ENCODE results near the gene CFAP157.

- TF ChIP-seq EZH2 (IDR thresholded peaks at IDR 0.05; ENCODE audit: borderline replicate concordance, low read depth, low read length, severe bottlenecking): no peak
- no peak for TF ChIP-seq MAX (IDR thresholded peaks at IDR 0.05; ENCODE audit: insufficient read depth, insufficient read length)
- TF ChIP-seq POLR2AphosphoS5 (IDR thresholded peaks at IDR 0.05; ENCODE audit: insufficient read depth, low read depth, low read length): no peak
- no peak for TF ChIP-seq CTCF (IDR thresholded peaks at IDR 0.05; ENCODE audit: extremely low read depth in 1 of 2, insufficient read depth in 1 of 2, low read depth in 1 of 2, low read length in 2 of 2)
Measured at GRCh38 chr9:127756233-127756632, 49.4 kb downstream of the CFAP157 start.

Measured in endothelial cell of umbilical vein (primary cell).